ENCODE measurements around the gene RCN2. TPM values are rescaled to one million over a fixed set of nuclear protein-coding genes. Genes with fewer than 3 reads are reported as not detected.

Gene RCN2
- total and polyA plus RNA-seq, 2 donors (not counting 3 experiments of a cell fraction or from before 2014, with no cell fraction given) = 45.2 to 71.9 TPM

DNA sequence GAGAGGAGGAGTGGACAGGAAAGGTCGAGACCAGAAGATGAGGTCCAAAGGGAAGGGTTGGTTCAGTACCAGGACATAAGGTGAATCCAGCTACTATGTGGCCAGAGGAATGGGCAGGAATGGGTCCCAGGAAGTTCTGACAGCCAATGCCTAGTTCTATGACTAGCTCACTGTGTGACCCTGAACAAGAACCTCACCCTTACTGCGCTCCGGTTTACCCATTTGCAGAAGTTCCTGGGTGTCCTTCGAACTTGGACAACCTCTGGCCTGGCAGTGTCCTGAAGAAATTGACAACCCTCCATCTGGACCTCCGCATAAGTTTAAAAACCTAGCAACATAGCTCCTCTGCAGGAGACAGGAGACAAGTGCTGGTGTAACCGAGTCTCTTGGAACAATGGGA is 51.2 kb downstream of the RCN2 start:
- Histone ChIP-seq H2AFZ (ENCODE audit: low read depth, low read length) (no peak overlapping the region), H3K4me3 (replicated peaks in 1 of 3; ENCODE audit: insufficient read depth in 1 of 3, low read depth in 1 of 3, low read length in 3 of 3) (no peak overlapping the region), H3K36me3 (ENCODE audit: control insufficient read depth in 2 of 2, extremely low read depth in 1 of 2, insufficient read depth in 2 of 2, low read length in 2 of 2) (no peaks in the 10 kb centered on the region), H3K27me3 (ENCODE audit: control insufficient read depth in 2 of 2, insufficient read depth in 2 of 2, low read length in 2 of 2) (no peaks in the 10 kb centered on the region), H3K4me2 (ENCODE audit: insufficient read depth, low read length) (no peak overlapping the region), H3K9me3 (replicated peaks; ENCODE audit: control insufficient read depth, insufficient read depth, low read length) (no peaks in the 10 kb centered on the region), H3K9ac (replicated peaks; ENCODE audit: extremely low read depth, insufficient read depth, low read length) (no peak overlapping the region), H3K27ac (ENCODE audit: insufficient read depth, low read depth, low read length) (no peak overlapping the region), H3K9me1 (replicated peaks; ENCODE audit: control insufficient read depth, extremely low read depth, insufficient read depth, low read length) (no peaks in the 10 kb centered on the region), H3K4me1 (ENCODE audit: control insufficient read depth, extremely low read depth, insufficient read depth, low read length) (no peaks in the 10 kb centered on the region), H4K20me1 (replicated peaks; ENCODE audit: control insufficient read depth, extremely low read depth, insufficient read depth, low read length) (no peaks in the 10 kb centered on the region), H3K79me2 (ENCODE audit: control insufficient read depth, insufficient read depth, low read length) (no peaks in the 10 kb centered on the region)
- FAIRE-seq = no peak
- BruUV-seq (replicated peaks) = no TSS peak
- POLR2A ChIA-PET = no interaction called here
- CTCF ChIA-PET = interaction anchor here (4.5 kb wide), 1 partner anchor 10 kb away, joined by 25 read pairs; no protein-coding TSS in a partner anchor
- TF ChIP-seq POLR2A (IDR thresholded peaks at IDR 0.05; ENCODE audit: low read depth, low read length) (no peak), MYC (IDR thresholded peaks at IDR 0.05; ENCODE audit: low read depth, low read length) (no peak), GATA2 (IDR thresholded peaks at IDR 0.05; ENCODE audit: insufficient read depth, insufficient read length, low read depth, low read length) (no peak), JUN (IDR thresholded peaks at IDR 0.05; ENCODE audit: borderline replicate concordance, insufficient read depth, insufficient read length, low read depth) (no peak), POLR2AphosphoS5 (IDR thresholded peaks at IDR 0.05; ENCODE audit: insufficient read depth, low read depth, low read length) (no peak), FOS (IDR thresholded peaks at IDR 0.05; ENCODE audit: borderline replicate concordance, insufficient read depth, low read length) (no peak), EZH2 (IDR thresholded peaks at IDR 0.05; ENCODE audit: borderline replicate concordance, low read depth, low read length, severe bottlenecking) (no peak)
- TF ChIP-seq, protein P1, sequence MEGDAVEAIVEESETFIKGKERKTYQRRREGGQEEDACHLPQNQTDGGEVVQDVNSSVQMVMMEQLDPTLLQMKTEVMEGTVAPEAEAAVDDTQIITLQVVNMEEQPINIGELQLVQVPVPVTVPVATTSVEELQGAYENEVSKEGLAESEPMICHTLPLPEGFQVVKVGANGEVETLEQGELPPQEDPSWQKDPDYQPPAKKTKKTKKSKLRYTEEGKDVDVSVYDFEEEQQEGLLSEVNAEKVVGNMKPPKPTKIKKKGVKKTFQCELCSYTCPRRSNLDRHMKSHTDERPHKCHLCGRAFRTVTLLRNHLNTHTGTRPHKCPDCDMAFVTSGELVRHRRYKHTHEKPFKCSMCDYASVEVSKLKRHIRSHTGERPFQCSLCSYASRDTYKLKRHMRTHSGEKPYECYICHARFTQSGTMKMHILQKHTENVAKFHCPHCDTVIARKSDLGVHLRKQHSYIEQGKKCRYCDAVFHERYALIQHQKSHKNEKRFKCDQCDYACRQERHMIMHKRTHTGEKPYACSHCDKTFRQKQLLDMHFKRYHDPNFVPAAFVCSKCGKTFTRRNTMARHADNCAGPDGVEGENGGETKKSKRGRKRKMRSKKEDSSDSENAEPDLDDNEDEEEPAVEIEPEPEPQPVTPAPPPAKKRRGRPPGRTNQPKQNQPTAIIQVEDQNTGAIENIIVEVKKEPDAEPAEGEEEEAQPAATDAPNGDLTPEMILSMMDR (IDR thresholded peaks at IDR 0.05; ENCODE audit: extremely low read depth in 1 of 2, insufficient read depth in 1 of 2, low read depth in 1 of 2, low read length in 2 of 2) = no peak
- TF ChIP-seq, protein P2, sequence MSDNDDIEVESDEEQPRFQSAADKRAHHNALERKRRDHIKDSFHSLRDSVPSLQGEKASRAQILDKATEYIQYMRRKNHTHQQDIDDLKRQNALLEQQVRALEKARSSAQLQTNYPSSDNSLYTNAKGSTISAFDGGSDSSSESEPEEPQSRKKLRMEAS (IDR thresholded peaks at IDR 0.05; ENCODE audit: insufficient read depth, insufficient read length) = no peak
- dilution Hi-C loops (cut with MboI; ENCODE audit: extremely low pct_ligation_motif_present, low sequenced_read_pairs) (no loop called here), intact Hi-C loops (cut with micrococcal nuclease) (no loop called here)
- DNase-seq (ENCODE audit: low read depth, low spot score) = no peak
